ENCODE data around the gene USF2.

GRCh38 chr19:35267353-35267817, 1.4 kb upstream of the USF2 start:
- TF ChIP-seq POLR2A (IDR thresholded peaks at IDR 0.05) = no peak
- TF ChIP-seq, protein P1, sequence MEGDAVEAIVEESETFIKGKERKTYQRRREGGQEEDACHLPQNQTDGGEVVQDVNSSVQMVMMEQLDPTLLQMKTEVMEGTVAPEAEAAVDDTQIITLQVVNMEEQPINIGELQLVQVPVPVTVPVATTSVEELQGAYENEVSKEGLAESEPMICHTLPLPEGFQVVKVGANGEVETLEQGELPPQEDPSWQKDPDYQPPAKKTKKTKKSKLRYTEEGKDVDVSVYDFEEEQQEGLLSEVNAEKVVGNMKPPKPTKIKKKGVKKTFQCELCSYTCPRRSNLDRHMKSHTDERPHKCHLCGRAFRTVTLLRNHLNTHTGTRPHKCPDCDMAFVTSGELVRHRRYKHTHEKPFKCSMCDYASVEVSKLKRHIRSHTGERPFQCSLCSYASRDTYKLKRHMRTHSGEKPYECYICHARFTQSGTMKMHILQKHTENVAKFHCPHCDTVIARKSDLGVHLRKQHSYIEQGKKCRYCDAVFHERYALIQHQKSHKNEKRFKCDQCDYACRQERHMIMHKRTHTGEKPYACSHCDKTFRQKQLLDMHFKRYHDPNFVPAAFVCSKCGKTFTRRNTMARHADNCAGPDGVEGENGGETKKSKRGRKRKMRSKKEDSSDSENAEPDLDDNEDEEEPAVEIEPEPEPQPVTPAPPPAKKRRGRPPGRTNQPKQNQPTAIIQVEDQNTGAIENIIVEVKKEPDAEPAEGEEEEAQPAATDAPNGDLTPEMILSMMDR (IDR thresholded peaks at IDR 0.05) = no peak

Data from thyroid gland (tissue), 4 donors.